Liver (tissue), 9 donors: ENCODE data around the gene KLHDC7B. TPM values are rescaled to one million over a fixed set of nuclear protein-coding genes. Genes with fewer than 3 reads are reported as not detected.
A peak's percentile ranks its signal among the peaks of the same experiment; 100 is the strongest.

ENCODE experiments used
- DNase-seq: peaks from one replicate; pipeline ENCODE4 v3.0.0-alpha.2; 2017; ENCODE audit warnings: low spot score
- H3K27ac ChIP-seq, 2 donors: one replicate each; pipeline ENCODE4 v1.7.0; 2013; ENCODE audit warnings: inconsistent platforms in 2 of 2, low read length in 2 of 2, control low read depth in 1 of 2, low read depth in 1 of 2, mild to moderate bottlenecking in 1 of 2
- H3K27me3 ChIP-seq, 4 donors: one replicate each; pipeline versions ENCODE4 v1.6.1 to v1.7.0; 2013; ENCODE audit warnings: low read length in 3 of 4, inconsistent platforms in 1 of 4, mild to moderate bottlenecking in 1 of 4, moderate library complexity in 1 of 4; ENCODE audit not compliant: control insufficient read depth in 4 of 4, insufficient read depth in 4 of 4
- H3K36me3 ChIP-seq, 4 donors: one replicate each; pipeline versions ENCODE4 v1.6.1 to v1.7.0; 2013; ENCODE audit warnings: low read length in 3 of 4, mild to moderate bottlenecking in 3 of 4, low read depth in 1 of 4, moderate library complexity in 1 of 4; ENCODE audit not compliant: control insufficient read depth in 4 of 4, insufficient read depth in 3 of 4
- H3K4me1 ChIP-seq, 4 donors: one replicate each; pipeline versions ENCODE4 v1.6.1 to v1.7.0; 2013; ENCODE audit warnings: low read length in 3 of 4, mild to moderate bottlenecking in 3 of 4, moderate library complexity in 1 of 4; ENCODE audit not compliant: control insufficient read depth in 4 of 4, insufficient read depth in 4 of 4
- H3K4me3 ChIP-seq, 3 donors: one replicate each; pipeline versions ENCODE4 v1.6.1 to v1.7.0; 2013; ENCODE audit warnings: low read length in 3 of 3, control low read depth in 1 of 3, low read depth in 1 of 3, mild to moderate bottlenecking in 1 of 3
- H3K9ac ChIP-seq, 2 donors: one replicate each; pipeline ENCODE4 v1.7.0; 2013; ENCODE audit warnings: low read length in 2 of 2, mild to moderate bottlenecking in 2 of 2, moderate library complexity in 2 of 2, control low read depth in 1 of 2, low read depth in 1 of 2
- H3K9me3 ChIP-seq, 4 donors: one replicate each; pipeline versions ENCODE4 v1.6.1 to v1.7.0; 2013; ENCODE audit warnings: low read length in 3 of 4; ENCODE audit not compliant: control insufficient read depth in 4 of 4
- ATF3 ChIP-seq: IDR thresholded peaks from 2 replicates; pipeline ENCODE4 v1.6.1; 2016; ENCODE audit warnings: antibody characterized with exemption
- CTCF ChIP-seq: fragments of 150-350 bp; IDR thresholded peaks from 2 replicates; pipeline ENCODE4 v1.5.1; 2017; ENCODE audit warnings: improper control_type of control experiment, low read depth, low read length; ENCODE audit not compliant: missing input control
- EGR1 ChIP-seq, 2 donors: IDR thresholded peaks; 2 replicates each; pipeline ENCODE4 v1.6.1; 2016 to 2018; ENCODE audit warnings: antibody characterized with exemption in 2 of 2, low read depth in 2 of 2
- FOXA1 ChIP-seq: IDR thresholded peaks from 2 replicates; pipeline ENCODE4 v1.6.1; 2016; ENCODE audit warnings: antibody characterized with exemption
- FOXA2 ChIP-seq: IDR thresholded peaks from 2 replicates; pipeline ENCODE4 v1.6.1; 2016; ENCODE audit warnings: antibody characterized with exemption
- GABPA ChIP-seq, 2 donors: IDR thresholded peaks in 1 of 2; conservative IDR thresholded peaks in 1 of 2; 2 replicates each; pipeline ENCODE4 v1.6.1; 2016; ENCODE audit warnings: antibody characterized with exemption in 2 of 2, mild to moderate bottlenecking in 1 of 2, moderate library complexity in 1 of 2
- HNF4A ChIP-seq, 2 donors: conservative IDR thresholded peaks; 2 replicates each; pipeline ENCODE4 v1.6.1; 2016; ENCODE audit warnings: antibody characterized with exemption in 2 of 2, mild to moderate bottlenecking in 2 of 2
- HNF4G ChIP-seq: IDR thresholded peaks from 2 replicates; pipeline ENCODE4 v1.6.1; 2016; ENCODE audit warnings: antibody characterized with exemption
- JUND ChIP-seq, 2 donors: IDR thresholded peaks; 2 replicates each; pipeline ENCODE4 v1.6.1; 2016; ENCODE audit warnings: antibody characterized with exemption in 2 of 2
- MAX ChIP-seq: IDR thresholded peaks from 2 replicates; pipeline ENCODE4 v1.6.1; 2016; ENCODE audit warnings: antibody characterized with exemption
- NR2F2 ChIP-seq: IDR thresholded peaks from 2 replicates; pipeline ENCODE4 v1.6.1; 2016; ENCODE audit warnings: antibody characterized with exemption
- RAD21 ChIP-seq, 2 donors: IDR thresholded peaks; 2 replicates each; pipeline ENCODE4 v1.6.1; 2016; ENCODE audit warnings: antibody characterized with exemption in 2 of 2, mild to moderate bottlenecking in 2 of 2
- REST ChIP-seq: IDR thresholded peaks from 2 replicates; pipeline ENCODE4 v1.6.1; 2016; ENCODE audit warnings: antibody characterized with exemption, mild to moderate bottlenecking
- RXRA ChIP-seq, 2 donors: IDR thresholded peaks; 2 replicates each; pipeline ENCODE4 v1.6.1; 2017 to 2018; ENCODE audit warnings: antibody characterized with exemption in 2 of 2, mild to moderate bottlenecking in 1 of 2
- SP1 ChIP-seq: IDR thresholded peaks from 2 replicates; pipeline ENCODE4 v1.6.1; 2018; ENCODE audit warnings: antibody characterized with exemption, mild to moderate bottlenecking
- TAF1 ChIP-seq: conservative IDR thresholded peaks from 2 replicates; pipeline ENCODE4 v1.6.1; 2016; ENCODE audit warnings: antibody characterized with exemption, mild to moderate bottlenecking
- YY1 ChIP-seq: IDR thresholded peaks from 2 replicates; pipeline ENCODE4 v1.6.1; 2016; ENCODE audit warnings: antibody characterized with exemption, mild to moderate bottlenecking
- ZBTB33 ChIP-seq: IDR thresholded peaks from 2 replicates; pipeline ENCODE4 v1.6.1; 2016; ENCODE audit warnings: antibody characterized with exemption
- WGBS: extraction: QIAGEN DNeasy Blood & Tissue Kit; methylation state at CpG from one replicate; pipeline ENCODE4 v1.1.7; 2013; 5-methylcytosine and 5-hydroxymethylcytosine counted together
- polyA plus RNA-seq, 2 donors: library from polyadenylated mRNA; stranded (reverse) in 1 of 2; unstranded in 1 of 2; fragments of 200-250 nt in 1 of 2; fragments of >200 nt in 1 of 2; fragmentation: Nextera tagmentation in 1 of 2; extraction: Ambion mirVana in 1 of 2; gene quantifications; one replicate each; pipeline versions ENCODE4 v1.2.1 to v1.2.3, GENCODE V29; 2013 to 2015
- total RNA-seq, 2 donors: library from RNA; depleted of rRNA; stranded (reverse); fragments of >200 nt; gene quantifications; one replicate each; pipeline ENCODE4 v1.2.3, GENCODE V29; 2014
- donor health status: healthy.
- donor health status: healthy.
- donor health status: healthy.
- donor health status: healthy.
- donor health status: healthy.

The KLHDC7B gene
- total RNA-seq (under 1 TPM in 1 of 2 donors, not detected in 1; 0.08 TPM), polyA plus RNA-seq (under 1 TPM; 0.08 to 0.16 TPM)

- 82% methylated on average over 10 of the region's 10 CpGs for WGBS
- Histone ChIP-seq H3K27ac (peak within 1 kb of the TSS in 1 of 2 donors; percentile 65), H3K36me3 (no peaks in the 10 kb centered on the region), H3K4me1 (peaks cover 0 to 13% (median 9%) of the 10 kb centered on the region in 4 donors), H3K9ac (no peak within 1 kb of the TSS), H3K9me3 (no peaks in the 10 kb centered on the region), H3K4me3 (no peak within 1 kb of the TSS), H3K27me3 (no peaks in the 10 kb centered on the region)
- TF ChIP-seq FOXA1 (no peak), HNF4G (no peak), ZBTB33 (no peak), NR2F2 (no peak), RXRA (IDR thresholded peaks at IDR 0.05) (no peak), RAD21 (IDR thresholded peaks at IDR 0.05) (no peak), FOXA2 (no peak), MAX (no peak), YY1 (no peak), REST (no peak), JUND (IDR thresholded peaks at IDR 0.05) (no peak), SP1 (no peak), TAF1 (no peak)
- DNase-seq: no peak
These were observed at the start of gene KLHDC7B for GRCh38 chr22:50545522-50546325. Gene KLHDC7B, plus strand, starts transcription at chr22:50545899. Its CDS starts 345 bp downstream, at chr22:50546244.

GRCh38 chr22:50497093-50497492 is 48.6 kb upstream of the KLHDC7B start:
- DNase-seq: no peak
- no peaks in the 10 kb centered on the region for H3K9me3 ChIP-seq
- WGBS: 71% methylated on average over 6 of the region's 6 CpGs
- TF ChIP-seq RXRA (IDR thresholded peaks at IDR 0.05) (no peak), NR2F2 (no peak), GABPA (IDR thresholded peaks at IDR 0.05 in 1 of 2, conservative IDR thresholded peaks at IDR 0.05 in 1 of 2) (no peak), JUND (IDR thresholded peaks at IDR 0.05) (no peak), YY1 (no peak), ZBTB33 (no peak), FOXA2 (no peak), HNF4A (conservative IDR thresholded peaks at IDR 0.05) (no peak), FOXA1 (no peak), MAX (no peak), RAD21 (IDR thresholded peaks at IDR 0.05) (no peak), SP1 (no peak), TAF1 (no peak), CTCF (no peak), HNF4G (no peak), EGR1 (IDR thresholded peaks at IDR 0.05; ENCODE audit: low read depth in 2 of 2) (no peak), ATF3 (no peak)

More at GRCh38 chr22:50497093-50497492, 48.6 kb upstream of the KLHDC7B start:
- no peaks in the 10 kb centered on the region for H3K36me3 ChIP-seq
- no peak overlapping the region for H3K9ac ChIP-seq
- H3K4me1 ChIP-seq: peaks cover 2 to 15% (median 13%) of the 10 kb centered on the region in 4 donors
- H3K27ac ChIP-seq: no peak overlapping the region
- no peak overlapping the region for H3K4me3 ChIP-seq
- H3K27me3 ChIP-seq: no peaks in the 10 kb centered on the region
